ENCODE data around the gene MAP2K5.

Gene MAP2K5

GRCh38 chr15:67808821-67809220 lies 266.3 kb downstream of the MAP2K5 start:
- POLR2A ChIA-PET = no interaction called here
- Histone ChIP-seq H3K4me3 (ENCODE audit: low read depth, low read length) (no peak overlapping the region), H3K4me1 (ENCODE audit: control insufficient read depth, insufficient read depth, low read length) (peaks cover 6% of the 10 kb centered on the region; the same call in 1 of the 2 replicates), H3K9me3 (ENCODE audit: control insufficient read depth, insufficient read depth, low read depth, low read length) (no peaks in the 10 kb centered on the region), H3K27ac (ENCODE audit: extremely low read depth, low read depth, low read length) (no peak overlapping the region), H3K36me3 (ENCODE audit: control insufficient read depth in 2 of 2, insufficient read depth in 1 of 2, low read length in 2 of 2) (no peaks in the 10 kb centered on the region)
- CTCF ChIA-PET = interaction anchor here (0.6 kb wide), 1 partner anchor 531 kb away, joined by 3 read pairs; no protein-coding TSS in a partner anchor
- TF ChIP-seq ZNF274 (IDR thresholded peaks at IDR 0.05; ENCODE audit: low read length) (no peak), ZNF274 (tag by site-specific recombination; IDR thresholded peaks at IDR 0.05; ENCODE audit: borderline replicate concordance) (no peak), MZF1 (tag by site-specific recombination; IDR thresholded peaks at IDR 0.05; ENCODE audit: borderline replicate concordance) (no peak), ZBTB11 (tag by site-specific recombination; conservative IDR thresholded peaks at IDR 0.05; ENCODE audit: low read depth) (no peak), ZNF292 (tag by site-specific recombination; IDR thresholded peaks at IDR 0.05; ENCODE audit: borderline replicate concordance, low read depth) (no peak), MYNN (tag by site-specific recombination; IDR thresholded peaks at IDR 0.05; ENCODE audit: borderline replicate concordance) (no peak), HOXA7 (CRISPR knock-in tag; IDR thresholded peaks at IDR 0.05; ENCODE audit: borderline replicate concordance) (no peak)

- Histone ChIP-seq H3K27ac (ENCODE audit: extremely low read depth, low read depth, low read length) (no peak overlapping the region), H3K36me3 (ENCODE audit: control insufficient read depth in 2 of 2, insufficient read depth in 1 of 2, low read length in 2 of 2) (no peaks in the 10 kb centered on the region), H3K9me3 (ENCODE audit: control insufficient read depth, insufficient read depth, low read depth, low read length) (no peaks in the 10 kb centered on the region), H3K4me3 (ENCODE audit: low read depth, low read length) (no peak overlapping the region), H3K4me1 (ENCODE audit: control insufficient read depth, insufficient read depth, low read length) (peaks cover 6% of the 10 kb centered on the region; the same call in 1 of the 2 replicates)
- ChIA-PET CTCF (no interaction called here), POLR2A (no interaction called here)
- TF ChIP-seq ZNF777 (tag by site-specific recombination; IDR thresholded peaks at IDR 0.05; ENCODE audit: borderline replicate concordance) (no peak), HOXC10 (CRISPR knock-in tag; IDR thresholded peaks at IDR 0.05) (no peak), ZNF398 (tag by site-specific recombination; IDR thresholded peaks at IDR 0.05) (no peak), ZNF184 (tag by site-specific recombination; IDR thresholded peaks at IDR 0.05) (no peak), TRIM28 (IDR thresholded peaks at IDR 0.05; ENCODE audit: borderline replicate concordance, low read length) (no peak), ZNF341 (tag by site-specific recombination; IDR thresholded peaks at IDR 0.05; ENCODE audit: low read depth) (no peak), ZNF324 (tag by site-specific recombination; IDR thresholded peaks at IDR 0.05) (no peak), ZNF791 (tag by site-specific recombination; IDR thresholded peaks at IDR 0.05) (no peak), ZNF792 (tag by site-specific recombination; IDR thresholded peaks at IDR 0.05) (no peak), ZBTB6 (tag by site-specific recombination; IDR thresholded peaks at IDR 0.05) (no peak), ZNF830 (tag by site-specific recombination; IDR thresholded peaks at IDR 0.05; ENCODE audit: low read depth) (no peak), ZNF157 (tag by site-specific recombination; IDR thresholded peaks at IDR 0.05) (no peak), ZNF518A (tag by site-specific recombination; conservative IDR thresholded peaks at IDR 0.05; ENCODE audit: low read depth) (no peak), ZNF132 (tag by site-specific recombination; IDR thresholded peaks at IDR 0.05; ENCODE audit: borderline replicate concordance) (no peak), ZSCAN4 (tag by site-specific recombination; IDR thresholded peaks at IDR 0.05) (no peak), ZNF560 (tag by site-specific recombination; IDR thresholded peaks at IDR 0.05; ENCODE audit: borderline replicate concordance) (no peak)
Observed at GRCh38 chr15:67809441-67809840, 266.9 kb downstream of the MAP2K5 start.
